Endodermal cell (in vitro differentiated cells): ENCODE data around the gene H6PD. TPM values are rescaled to one million over a fixed set of nuclear protein-coding genes. Genes with fewer than 3 reads are reported as not detected.
A peak's percentile ranks its signal among the peaks of the same experiment; 100 is the strongest.

Experiments
- DNase-seq: peaks from one replicate; pipeline ENCODE4 v3.0.0-alpha.2; 2017
- H3K27ac ChIP-seq: 2 replicates; pipeline ENCODE4 v1.5.1; 2013; ENCODE audit warnings: mild to moderate bottlenecking, low read depth, low read length, moderate library complexity
- H3K27me3 ChIP-seq: 2 replicates; pipeline ENCODE4 v1.6.1; 2013; ENCODE audit warnings: mild to moderate bottlenecking, low read length, moderate library complexity; ENCODE audit not compliant: insufficient read depth, control insufficient read depth, poor library complexity, severe bottlenecking
- H3K36me3 ChIP-seq: 2 replicates; pipeline ENCODE4 v1.7.0; 2013; ENCODE audit warnings: mild to moderate bottlenecking, low read length, moderate library complexity; ENCODE audit not compliant: control insufficient read depth, insufficient read depth
- H3K4me1 ChIP-seq: one replicate; pipeline ENCODE4 v1.7.0; 2013; ENCODE audit warnings: low read length; ENCODE audit not compliant: control insufficient read depth, insufficient read depth
- H3K4me3 ChIP-seq: 2 replicates; pipeline ENCODE4 v1.5.1; 2013; ENCODE audit warnings: mild to moderate bottlenecking, low read length, moderate library complexity
- H3K9ac ChIP-seq: 2 replicates; pipeline ENCODE4 v1.6.1; 2013; ENCODE audit warnings: mild to moderate bottlenecking, low read length, moderate library complexity; ENCODE audit not compliant: poor library complexity, severe bottlenecking; ENCODE audit errors: extremely low read depth
- H3K9me3 ChIP-seq: 2 replicates; pipeline ENCODE4 v1.6.1; 2013; ENCODE audit warnings: mild to moderate bottlenecking, low read length, moderate library complexity; ENCODE audit not compliant: control insufficient read depth
- H3K27ac Mint-ChIP-seq: 2 replicates; pipeline ENCODE4 v1.8.0; 2020; ENCODE audit warnings: mixed read lengths
- H3K27me3 Mint-ChIP-seq: 2 replicates; pipeline ENCODE4 v1.8.0; 2021; ENCODE audit warnings: mild to moderate bottlenecking, mixed read lengths; ENCODE audit not compliant: insufficient read depth
- H3K36me3 Mint-ChIP-seq: 2 replicates; pipeline ENCODE4 v1.8.0; 2020; ENCODE audit warnings: low read depth, mixed read lengths
- H3K4me1 Mint-ChIP-seq: 2 replicates; pipeline ENCODE4 v1.8.0; 2020; ENCODE audit warnings: mixed read lengths
- H3K4me3 Mint-ChIP-seq: 2 replicates; pipeline ENCODE4 v1.8.0; 2020; ENCODE audit warnings: mild to moderate bottlenecking, moderate library complexity, mixed read lengths
- H3K9me3 Mint-ChIP-seq: 2 replicates; pipeline ENCODE4 v1.8.0; 2020; ENCODE audit warnings: mild to moderate bottlenecking, mixed read lengths
- WGBS, 2 experiments: methylation state at CpG; one replicate each; pipeline versions ENCODE4 v1.1.5 to v1.1.7; 2013; ENCODE audit warnings: missing lambda C conversion rate in 2 of 2, mixed read lengths in 1 of 2; ENCODE audit not compliant: insufficient coverage in 1 of 2, insufficient read length in 1 of 2; 5-methylcytosine and 5-hydroxymethylcytosine counted together
- total RNA-seq, 2 donors: library from RNA; stranded (reverse); fragmentation: NEBNext Ultra II Directional in 1 of 2; extraction: Animal tissue kit (Norgen Biotek cat#: 25700) in 1 of 2; gene quantifications; 2 replicates in 1 of 2; 3 replicates in 1 of 2; pipeline ENCODE4 v1.2.1, GENCODE V29; 2021
- TF ChIP-seq, protein P1 (sequence below): fragments of 200-600 bp; sonication (generic); conservative IDR thresholded peaks from 2 replicates; pipeline ENCODE4 v1.5.0; 2021; ENCODE audit warnings: antibody characterized with exemption, mild to moderate bottlenecking

The H6PD gene
- total RNA-seq, 2 donors from 2014 or later, result 21.5 to 34.4 TPM

GRCh38 chr1:9200441-9200840, 34.1 kb upstream of the H6PD start:
- H3K4me3 ChIP-seq, result no peak overlapping the region
- Mint-ChIP-seq H3K4me3 (no peak overlapping the region), H3K4me1 (peaks cover 12% of the 10 kb centered on the region), H3K36me3 (no peaks in the 10 kb centered on the region), H3K27me3 (peaks cover 82% of the 10 kb centered on the region), H3K9me3 (no peaks in the 10 kb centered on the region), H3K27ac (no peak overlapping the region)
- no peak overlapping the region for H3K9ac ChIP-seq
- H3K4me1 ChIP-seq, result no peaks in the 10 kb centered on the region
- no peak overlapping the region for H3K27ac ChIP-seq
- no peaks in the 10 kb centered on the region for H3K9me3 ChIP-seq
- peaks cover 79% of the 10 kb centered on the region for H3K27me3 ChIP-seq
- 60 to 67% methylated on average over 6 to 7 of the region's 7 CpGs for WGBS, 2 experiments
- TF ChIP-seq, protein P1, sequence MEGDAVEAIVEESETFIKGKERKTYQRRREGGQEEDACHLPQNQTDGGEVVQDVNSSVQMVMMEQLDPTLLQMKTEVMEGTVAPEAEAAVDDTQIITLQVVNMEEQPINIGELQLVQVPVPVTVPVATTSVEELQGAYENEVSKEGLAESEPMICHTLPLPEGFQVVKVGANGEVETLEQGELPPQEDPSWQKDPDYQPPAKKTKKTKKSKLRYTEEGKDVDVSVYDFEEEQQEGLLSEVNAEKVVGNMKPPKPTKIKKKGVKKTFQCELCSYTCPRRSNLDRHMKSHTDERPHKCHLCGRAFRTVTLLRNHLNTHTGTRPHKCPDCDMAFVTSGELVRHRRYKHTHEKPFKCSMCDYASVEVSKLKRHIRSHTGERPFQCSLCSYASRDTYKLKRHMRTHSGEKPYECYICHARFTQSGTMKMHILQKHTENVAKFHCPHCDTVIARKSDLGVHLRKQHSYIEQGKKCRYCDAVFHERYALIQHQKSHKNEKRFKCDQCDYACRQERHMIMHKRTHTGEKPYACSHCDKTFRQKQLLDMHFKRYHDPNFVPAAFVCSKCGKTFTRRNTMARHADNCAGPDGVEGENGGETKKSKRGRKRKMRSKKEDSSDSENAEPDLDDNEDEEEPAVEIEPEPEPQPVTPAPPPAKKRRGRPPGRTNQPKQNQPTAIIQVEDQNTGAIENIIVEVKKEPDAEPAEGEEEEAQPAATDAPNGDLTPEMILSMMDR, result no peak
- no peak for DNase-seq
- H3K36me3 ChIP-seq, result no peaks in the 10 kb centered on the region

- TF ChIP-seq, protein P1, result no peak
- no peaks in the 10 kb centered on the region for H3K36me3 ChIP-seq
- H3K36me3 Mint-ChIP-seq, result no peaks in the 10 kb centered on the region
- H3K27ac ChIP-seq, result no peak overlapping the region
- no peaks in the 10 kb centered on the region for H3K4me1 ChIP-seq
- H3K4me3 ChIP-seq, result peak overlapping the region; percentile 70
- peaks cover 12% of the 10 kb centered on the region for H3K4me1 Mint-ChIP-seq
- peak; percentile 72 for DNase-seq
- H3K9me3 ChIP-seq, result no peaks in the 10 kb centered on the region
- WGBS, 2 experiments, result 8 to 12% methylated on average over 8 to 24 of the region's 24 CpGs
- no peaks in the 10 kb centered on the region for H3K9me3 Mint-ChIP-seq
- H3K27me3 ChIP-seq, result peaks cover 77% of the 10 kb centered on the region
- H3K27me3 Mint-ChIP-seq, result peaks cover 82% of the 10 kb centered on the region
- H3K4me3 Mint-ChIP-seq, result peak overlapping the region; percentile 42
- no peak overlapping the region for H3K27ac Mint-ChIP-seq
- no peak overlapping the region for H3K9ac ChIP-seq
Observed at GRCh38 chr1:9201401-9202239, 33.0 kb upstream of the H6PD start.

DNA sequence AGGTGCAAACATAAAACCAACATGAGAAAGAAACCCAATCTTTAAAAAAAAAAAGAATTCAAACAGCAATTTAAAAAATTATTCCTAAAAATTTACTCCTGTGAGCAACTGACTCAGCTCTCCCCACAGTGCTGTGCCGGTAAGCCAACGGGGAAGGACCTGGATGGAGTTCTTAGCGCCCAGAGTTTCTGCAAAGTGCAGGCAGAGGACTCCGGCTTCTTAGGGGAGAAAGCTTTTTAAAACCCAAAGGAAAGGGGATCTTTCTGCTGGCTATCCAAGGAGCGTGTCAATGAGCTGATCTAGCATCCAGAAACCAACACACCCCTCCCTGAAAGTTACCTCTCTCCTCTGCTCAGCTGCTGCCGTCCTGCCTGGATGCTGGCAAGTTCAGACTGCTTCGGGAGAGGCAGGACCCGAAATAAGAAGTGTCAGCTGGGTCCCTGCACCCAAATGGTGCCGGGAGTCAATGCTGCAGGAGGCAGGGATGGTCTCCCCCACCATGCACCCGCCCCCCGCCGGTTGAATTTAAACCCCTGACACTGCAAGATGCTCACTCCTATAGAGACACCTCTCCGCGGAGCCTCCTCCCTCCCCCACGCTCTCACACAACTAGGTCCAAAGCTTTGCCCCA, 32.2 kb upstream of the H6PD start:
- Histone ChIP-seq H3K36me3 (no peaks in the 10 kb centered on the region), H3K9me3 (no peaks in the 10 kb centered on the region), H3K4me3 (peak overlapping the region; percentile 70), H3K9ac (no peak overlapping the region), H3K27ac (no peak overlapping the region), H3K4me1 (no peaks in the 10 kb centered on the region), H3K27me3 (peaks cover 70% of the 10 kb centered on the region)
- WGBS, 2 experiments, result 1 to 11% methylated on average over 10 to 15 of the region's 15 CpGs
- Mint-ChIP-seq H3K36me3 (no peaks in the 10 kb centered on the region), H3K27ac (no peak overlapping the region), H3K27me3 (peaks cover 76% of the 10 kb centered on the region), H3K4me3 (peak overlapping the region; percentile 42), H3K9me3 (no peaks in the 10 kb centered on the region), H3K4me1 (peaks cover 12% of the 10 kb centered on the region)
- TF ChIP-seq, protein P1, result no peak
- no peak for DNase-seq
